Neutrophil (primary cell): ENCODE measurements around the gene KIF26B.
"Not testable (repeated sequence)": the region's sequence is repeated elsewhere in the genome, so short reads cannot be mapped to it uniquely, and the experiment has no call there.

Experiments used
- H3K27ac ChIP-seq: fragments of 200-600 bp; sonication (generic); 2 replicates; pipeline ENCODE4 v1.5.1; 2016; ENCODE audit warnings: mild to moderate bottlenecking, moderate library complexity
- H3K27me3 ChIP-seq: fragments of 200-600 bp; sonication (generic); 2 replicates; pipeline ENCODE4 v1.6.0; 2016; ENCODE audit warnings: mild to moderate bottlenecking
- H3K36me3 ChIP-seq: fragments of 200-600 bp; sonication (generic); 2 replicates; pipeline ENCODE4 v1.5.1; 2017
- H3K4me1 ChIP-seq, 2 experiments: fragments of 200-600 bp in 1 of 2; sonication (generic) in 1 of 2; 1 replicate in 1 of 2; 2 replicates in 1 of 2; pipeline versions ENCODE4 v1.5.1 to v1.6.1; 2013 to 2016; ENCODE audit warnings: low read depth in 1 of 2, low read length in 1 of 2, mild to moderate bottlenecking in 1 of 2, moderate library complexity in 1 of 2; ENCODE audit not compliant: control insufficient read depth in 1 of 2, insufficient read depth in 1 of 2
- H3K4me3 ChIP-seq, 2 experiments: fragments of 200-600 bp in 1 of 2; sonication (generic) in 1 of 2; 1 replicate in 1 of 2; 2 replicates in 1 of 2; pipeline ENCODE4 v1.5.1; 2013 to 2016; ENCODE audit warnings: low read depth in 1 of 2, low read length in 1 of 2, mild to moderate bottlenecking in 1 of 2, moderate library complexity in 1 of 2
- H3K9me3 ChIP-seq: fragments of 200-600 bp; sonication (generic); 2 replicates; pipeline ENCODE4 v1.5.1; 2016
- TF ChIP-seq, protein P1 (sequence below): fragments of 200-600 bp; sonication (generic); IDR thresholded peaks from 2 replicates; pipeline ENCODE4 v1.5.1; 2016; ENCODE audit warnings: antibody characterized with exemption

Gene KIF26B

DNA sequence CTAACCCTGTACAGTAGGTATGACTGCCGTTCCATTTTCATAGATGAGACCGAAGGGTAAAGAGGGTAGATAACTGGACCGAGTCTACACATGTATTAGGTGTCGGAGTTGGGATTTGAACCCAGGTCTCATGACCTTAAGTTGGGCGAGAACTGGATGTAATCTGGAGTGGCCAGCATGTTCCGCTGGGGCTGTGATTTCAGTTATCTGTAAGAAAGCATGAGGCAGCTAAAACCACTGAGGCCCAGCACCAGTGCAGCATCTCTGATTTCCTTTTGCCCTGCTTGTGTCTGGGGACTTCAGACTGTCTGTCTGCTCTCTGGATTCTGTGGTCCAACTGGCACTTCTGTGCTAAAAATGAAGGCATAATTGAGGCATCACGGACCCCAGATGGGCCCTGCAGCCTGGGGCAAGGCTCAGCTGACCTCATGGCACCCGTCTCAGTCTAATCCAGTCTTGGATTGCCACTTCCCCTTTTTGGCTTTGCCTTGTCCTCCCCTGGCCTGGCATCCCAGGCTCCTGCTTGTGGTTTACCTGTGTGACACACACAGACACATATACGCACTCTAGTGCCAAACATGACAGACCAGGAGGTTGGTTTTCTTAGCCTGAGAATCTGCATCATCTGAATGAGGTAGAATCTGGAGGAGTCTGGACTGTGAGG, 180.2 kb downstream of the KIF26B start:
- TF ChIP-seq, protein P1, sequence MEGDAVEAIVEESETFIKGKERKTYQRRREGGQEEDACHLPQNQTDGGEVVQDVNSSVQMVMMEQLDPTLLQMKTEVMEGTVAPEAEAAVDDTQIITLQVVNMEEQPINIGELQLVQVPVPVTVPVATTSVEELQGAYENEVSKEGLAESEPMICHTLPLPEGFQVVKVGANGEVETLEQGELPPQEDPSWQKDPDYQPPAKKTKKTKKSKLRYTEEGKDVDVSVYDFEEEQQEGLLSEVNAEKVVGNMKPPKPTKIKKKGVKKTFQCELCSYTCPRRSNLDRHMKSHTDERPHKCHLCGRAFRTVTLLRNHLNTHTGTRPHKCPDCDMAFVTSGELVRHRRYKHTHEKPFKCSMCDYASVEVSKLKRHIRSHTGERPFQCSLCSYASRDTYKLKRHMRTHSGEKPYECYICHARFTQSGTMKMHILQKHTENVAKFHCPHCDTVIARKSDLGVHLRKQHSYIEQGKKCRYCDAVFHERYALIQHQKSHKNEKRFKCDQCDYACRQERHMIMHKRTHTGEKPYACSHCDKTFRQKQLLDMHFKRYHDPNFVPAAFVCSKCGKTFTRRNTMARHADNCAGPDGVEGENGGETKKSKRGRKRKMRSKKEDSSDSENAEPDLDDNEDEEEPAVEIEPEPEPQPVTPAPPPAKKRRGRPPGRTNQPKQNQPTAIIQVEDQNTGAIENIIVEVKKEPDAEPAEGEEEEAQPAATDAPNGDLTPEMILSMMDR = no peak
- Histone ChIP-seq H3K4me3 (no peak overlapping the region), H3K9me3 (no peaks in the 10 kb centered on the region), H3K4me1 (no peaks in the 10 kb centered on the region), H3K27me3 (no peaks in the 10 kb centered on the region), H3K27ac (no peak overlapping the region), H3K36me3 (no peaks in the 10 kb centered on the region)

DNA sequence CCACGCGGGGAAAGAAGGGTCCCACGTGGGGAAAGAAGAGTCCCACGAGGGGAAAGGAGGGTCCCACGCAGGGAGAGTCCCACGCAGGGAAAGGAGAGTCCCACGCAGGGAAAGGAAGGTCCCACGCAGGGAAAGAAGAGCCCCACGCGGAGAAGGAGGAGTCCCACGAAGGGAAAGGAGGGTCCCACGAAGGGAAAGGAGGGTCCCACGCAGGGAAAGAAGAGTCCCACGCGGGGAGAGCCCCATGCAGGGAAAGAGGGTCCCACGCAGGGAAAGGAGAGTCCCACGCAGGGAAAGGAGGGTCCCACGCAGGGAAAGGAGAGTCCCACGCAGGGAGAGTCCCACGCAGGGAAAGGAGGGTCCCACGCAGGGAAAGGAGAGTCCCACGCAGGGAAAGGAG, 180.9 kb downstream of the KIF26B start:
- H3K36me3 ChIP-seq, H3K4me1 ChIP-seq, H3K27me3 ChIP-seq: not testable (repeated sequence)

DNA sequence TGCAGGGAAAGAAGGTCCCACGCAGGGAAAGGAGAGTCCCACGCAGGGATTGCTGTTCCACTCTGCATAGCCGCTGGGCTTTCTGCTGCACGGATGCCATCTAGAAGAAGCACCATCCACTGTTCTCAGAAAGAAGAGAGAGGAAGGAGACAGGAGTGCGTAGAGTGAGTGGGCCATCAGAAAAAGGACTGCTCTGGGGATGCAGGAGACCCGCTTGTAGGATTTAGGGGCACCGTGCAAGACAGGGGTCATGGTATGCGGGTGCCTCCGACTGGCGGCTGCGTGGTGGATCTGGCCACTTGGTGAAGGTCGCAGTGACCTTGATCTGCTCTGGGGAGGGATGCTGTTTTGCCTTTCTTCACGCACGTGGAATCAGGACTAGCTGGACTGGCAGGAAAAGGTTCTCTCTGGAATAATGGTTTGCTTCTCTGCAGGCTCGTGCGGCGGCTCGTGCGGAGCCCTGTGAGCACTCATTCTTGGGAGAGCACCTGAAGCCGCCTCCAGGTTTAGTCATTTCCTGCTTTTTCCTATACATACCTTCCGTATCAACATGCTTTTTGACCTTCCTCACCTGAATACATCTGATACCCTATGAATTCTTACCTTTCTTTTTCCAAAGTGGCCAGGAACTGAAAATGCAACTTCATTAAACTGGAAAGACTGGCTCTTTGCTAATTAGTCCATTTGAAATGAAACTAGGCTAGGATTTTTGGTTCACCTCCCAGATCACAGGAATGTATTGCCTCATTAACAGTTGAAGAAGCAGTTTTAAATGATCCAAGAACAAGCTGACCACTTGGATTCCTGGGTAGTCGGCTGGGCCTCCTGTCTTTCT, 181.6 kb downstream of the KIF26B start:
- H3K36me3 ChIP-seq = no peaks in the 10 kb centered on the region
- no peaks in the 10 kb centered on the region for H3K4me1 ChIP-seq
- H3K4me3 ChIP-seq = no peak overlapping the region
- H3K27me3 ChIP-seq = no peaks in the 10 kb centered on the region
- no peaks in the 10 kb centered on the region for H3K9me3 ChIP-seq
- no peak overlapping the region for H3K27ac ChIP-seq
- TF ChIP-seq, protein P1 = no peak

More for the DNA sequence above, 180.9 kb downstream of the KIF26B start:
- not testable (repeated sequence) for H3K4me3 ChIP-seq, H3K27ac ChIP-seq, H3K9me3 ChIP-seq

DNA sequence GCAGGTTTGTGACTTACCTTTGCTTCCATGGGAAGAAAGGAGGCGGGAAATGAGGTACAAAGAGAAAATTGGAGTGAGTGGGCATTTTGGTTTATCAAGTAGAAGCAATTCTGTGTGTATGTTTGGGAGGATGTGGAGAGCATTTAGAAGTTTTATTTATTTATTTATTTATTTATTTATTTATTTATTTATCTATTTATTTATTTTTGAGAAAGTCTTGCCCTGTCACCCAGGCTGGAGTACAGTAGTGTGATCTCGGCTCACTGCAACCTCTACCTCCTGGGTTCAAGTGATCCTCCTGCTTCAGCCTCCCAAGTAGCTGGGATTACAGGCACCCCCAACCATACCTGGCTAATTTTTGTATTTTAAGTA, 182.2 kb downstream of the KIF26B start:
- H3K9me3 ChIP-seq, H3K27ac ChIP-seq, H3K4me3 ChIP-seq, H3K4me1 ChIP-seq, H3K36me3 ChIP-seq, H3K27me3 ChIP-seq: not testable (repeated sequence)

DNA sequence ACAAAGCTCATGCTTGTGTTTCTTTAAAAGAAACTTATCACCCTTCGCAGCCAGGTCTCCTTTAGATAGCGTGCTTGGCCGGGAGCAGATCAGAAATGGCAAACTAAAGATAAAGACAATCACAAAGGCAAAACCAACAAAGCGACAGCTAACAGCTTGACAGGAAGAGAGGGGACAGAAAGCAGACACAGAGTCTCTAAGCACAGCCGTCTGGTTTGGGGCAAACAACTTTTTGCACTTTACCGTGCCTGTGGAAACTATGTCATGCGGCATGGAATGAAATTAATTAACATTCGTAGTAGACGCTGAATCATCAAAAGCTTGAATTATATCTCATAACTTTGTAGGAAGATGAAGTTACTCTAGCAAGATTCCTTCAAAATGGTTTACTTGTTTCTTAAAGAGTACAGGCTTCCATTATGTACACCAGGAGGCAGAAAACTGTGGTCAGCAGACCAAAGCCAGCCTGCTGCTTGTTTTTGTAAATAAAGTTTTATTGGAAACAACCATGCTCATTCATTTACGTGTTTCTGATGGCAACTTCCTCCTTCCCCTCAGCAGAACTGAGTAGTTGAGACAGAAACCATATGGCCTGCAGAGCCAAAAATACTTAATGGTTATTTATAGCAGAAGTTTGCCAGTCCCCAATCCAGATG, 183.2 kb downstream of the KIF26B start:
- no peaks in the 10 kb centered on the region for H3K9me3 ChIP-seq
- H3K4me1 ChIP-seq = no peaks in the 10 kb centered on the region
- H3K27ac ChIP-seq = no peak overlapping the region
- TF ChIP-seq, protein P1 = no peak
- H3K4me3 ChIP-seq = no peak overlapping the region
- H3K36me3 ChIP-seq = no peaks in the 10 kb centered on the region
- H3K27me3 ChIP-seq = no peaks in the 10 kb centered on the region

DNA sequence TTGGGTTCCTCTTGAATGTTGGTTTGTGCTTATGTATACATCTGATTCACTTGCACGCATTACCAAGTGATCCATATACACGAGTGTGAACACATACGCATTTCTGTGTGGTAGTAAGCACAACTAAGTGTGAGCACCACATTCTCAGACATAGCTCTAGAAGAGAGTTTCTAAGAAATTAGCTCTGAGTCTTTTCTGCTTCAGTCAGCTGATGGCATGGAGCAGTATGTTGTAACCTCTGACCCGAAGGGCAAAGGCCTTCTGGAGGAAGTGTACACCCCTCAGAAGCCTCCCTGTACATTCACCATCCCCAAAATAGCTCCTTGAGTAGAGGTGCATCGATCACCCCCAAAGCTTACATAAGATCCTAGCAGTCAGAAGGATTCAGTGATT, 183.7 kb downstream of the KIF26B start:
- no peak overlapping the region for H3K4me3 ChIP-seq
- H3K4me1 ChIP-seq = no peaks in the 10 kb centered on the region
- H3K27me3 ChIP-seq = no peaks in the 10 kb centered on the region
- TF ChIP-seq, protein P1 = no peak
- no peaks in the 10 kb centered on the region for H3K36me3 ChIP-seq
- H3K27ac ChIP-seq = no peak overlapping the region
- H3K9me3 ChIP-seq = no peaks in the 10 kb centered on the region
